Ishikawa (cell line): Measurements from ENCODE around the gene LIMK1.

Source experiments
- CEBPB ChIP-seq: IDR thresholded peaks from 2 replicates; pipeline ENCODE4 v1.6.1; 2012
- CREB1 ChIP-seq: IDR thresholded peaks from 2 replicates; pipeline ENCODE4 v1.6.1; 2012; ENCODE audit warnings: low read depth
- EGR1 ChIP-seq: IDR thresholded peaks from 2 replicates; pipeline ENCODE4 v1.6.1; 2012
- EP300 ChIP-seq: IDR thresholded peaks from 2 replicates; pipeline ENCODE4 v1.6.1; 2012; ENCODE audit warnings: borderline replicate concordance
- FOXM1 ChIP-seq: IDR thresholded peaks from 2 replicates; pipeline ENCODE4 v1.6.1; 2012; ENCODE audit warnings: low read depth, borderline replicate concordance
- MAX ChIP-seq: IDR thresholded peaks from 2 replicates; pipeline ENCODE4 v1.6.1; 2012
- NFIC ChIP-seq: IDR thresholded peaks from 2 replicates; pipeline ENCODE4 v1.6.1; 2012
- RAD21 ChIP-seq: IDR thresholded peaks from 2 replicates; pipeline ENCODE4 v1.6.1; 2012; ENCODE audit warnings: low read depth
- REST ChIP-seq: IDR thresholded peaks from 2 replicates; pipeline ENCODE4 v1.6.1; 2012; ENCODE audit warnings: low read depth, mild to moderate bottlenecking
- TAF1 ChIP-seq: IDR thresholded peaks from 2 replicates; pipeline ENCODE4 v1.6.1; 2012; ENCODE audit warnings: low read depth, mild to moderate bottlenecking
- TCF12 ChIP-seq: IDR thresholded peaks from 2 replicates; pipeline ENCODE4 v1.6.1; 2012; ENCODE audit warnings: low read depth
- TEAD4 ChIP-seq: IDR thresholded peaks from 2 replicates; pipeline ENCODE4 v1.6.1; 2012
- USF1 ChIP-seq: IDR thresholded peaks from 2 replicates; pipeline ENCODE4 v1.6.1; 2012
- YY1 ChIP-seq: IDR thresholded peaks from 2 replicates; pipeline ENCODE4 v1.6.1; 2012; ENCODE audit warnings: low read depth
- ZBTB7A ChIP-seq: IDR thresholded peaks from 2 replicates; pipeline ENCODE4 v1.6.1; 2012; ENCODE audit warnings: low read depth

Gene LIMK1

GRCh38 chr7:74066626-74067025 lies 17.0 kb upstream of the LIMK1 start:
- TF ChIP-seq RAD21: no peak
- no peak for TF ChIP-seq YY1
- TF ChIP-seq EGR1: no peak
- TF ChIP-seq NFIC: no peak
- TF ChIP-seq TAF1: no peak
- TF ChIP-seq USF1: no peak
- TF ChIP-seq EP300: no peak
- TF ChIP-seq TCF12: no peak
- TF ChIP-seq CEBPB: no peak
- TF ChIP-seq FOXM1: no peak
- no peak for TF ChIP-seq REST
- TF ChIP-seq ZBTB7A: no peak

- TF ChIP-seq EGR1 (no peak), TCF12 (no peak), TEAD4 (no peak), NFIC (no peak), USF1 (no peak), FOXM1 (no peak), CREB1 (no peak), ZBTB7A (no peak), CEBPB (no peak), MAX (no peak), YY1 (no peak), EP300 (no peak), TAF1 (no peak), REST (no peak), RAD21 (no peak)
Measured at GRCh38 chr7:74068378-74069085, 15.1 kb upstream of the LIMK1 start.

- TF ChIP-seq EP300 (no peak), CREB1 (no peak), TEAD4 (no peak), USF1 (no peak)
Measured at GRCh38 chr7:74069086-74069541, 14.5 kb upstream of the LIMK1 start.

- TF ChIP-seq TEAD4 (no peak), ZBTB7A (no peak), NFIC (no peak), MAX (no peak), RAD21 (no peak), FOXM1 (no peak), CREB1 (no peak), CEBPB (no peak), YY1 (no peak)
Measured at GRCh38 chr7:74069790-74070618, 13.6 kb upstream of the LIMK1 start.

GRCh38 chr7:74070619-74070921 lies 13.0 kb upstream of the LIMK1 start:
- TF ChIP-seq CEBPB: no peak
- no peak for TF ChIP-seq FOXM1
- no peak for TF ChIP-seq NFIC
- TF ChIP-seq CREB1: no peak
- TF ChIP-seq MAX: no peak
- TF ChIP-seq RAD21: no peak
- no peak for TF ChIP-seq TAF1
- TF ChIP-seq EGR1: no peak
- TF ChIP-seq USF1: no peak
- TF ChIP-seq YY1: no peak
- TF ChIP-seq ZBTB7A: no peak
- no peak for TF ChIP-seq TEAD4
- TF ChIP-seq REST: no peak
- TF ChIP-seq TCF12: no peak
- no peak for TF ChIP-seq EP300
